ENCODE measurements around the gene RASSF7.

Gene RASSF7

GRCh38 chr11:567629-568292 is 7.0 kb downstream of the RASSF7 start:
- DNase-seq: no peak

DNA sequence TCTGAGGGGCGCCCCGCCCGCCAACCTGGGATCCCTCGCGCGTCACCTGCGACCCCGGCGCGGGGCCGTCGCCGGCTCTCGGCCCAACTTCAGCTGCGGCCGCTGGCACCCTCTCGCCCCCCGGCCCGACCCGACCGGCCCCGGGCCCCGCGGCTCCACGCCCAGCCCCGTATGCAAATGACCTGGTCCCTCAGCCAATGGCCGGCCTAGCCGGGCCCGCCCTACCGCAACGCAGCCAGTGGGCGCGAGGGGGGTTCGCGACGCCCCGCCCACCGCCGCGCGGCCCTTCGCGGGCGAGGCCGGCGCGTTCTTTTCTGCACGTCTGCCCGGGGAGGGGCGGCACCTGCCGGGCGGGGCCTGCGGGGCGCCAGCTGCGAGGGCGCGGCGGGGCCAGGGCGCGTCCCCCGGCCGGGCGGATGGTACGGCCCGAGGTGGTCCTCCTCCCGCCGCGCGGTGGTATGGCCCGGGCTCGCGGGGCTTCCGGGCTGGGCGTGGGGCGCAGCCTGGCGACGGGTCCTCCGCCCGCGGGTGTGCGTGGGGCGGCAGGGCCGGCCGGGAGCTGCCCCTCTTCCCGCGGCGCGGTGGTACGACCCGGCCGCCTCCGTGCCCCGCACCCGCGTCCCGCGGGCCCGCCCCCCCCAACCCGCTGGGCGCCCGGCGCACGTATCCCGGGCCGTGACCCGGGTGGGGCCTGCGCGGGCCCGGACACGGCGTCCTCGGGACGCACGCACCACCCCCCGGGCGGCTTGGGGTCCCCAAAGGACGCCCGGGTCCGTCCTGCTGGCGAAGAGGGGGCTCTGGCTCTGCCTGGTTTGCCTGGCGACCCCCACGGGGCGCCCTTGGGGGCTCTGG is 7.8 kb downstream of the RASSF7 start:
- peak; percentile 95 for DNase-seq

GRCh38 chr11:569158-569885 is 8.6 kb downstream of the RASSF7 start:
- DNase-seq: no peak

DNA sequence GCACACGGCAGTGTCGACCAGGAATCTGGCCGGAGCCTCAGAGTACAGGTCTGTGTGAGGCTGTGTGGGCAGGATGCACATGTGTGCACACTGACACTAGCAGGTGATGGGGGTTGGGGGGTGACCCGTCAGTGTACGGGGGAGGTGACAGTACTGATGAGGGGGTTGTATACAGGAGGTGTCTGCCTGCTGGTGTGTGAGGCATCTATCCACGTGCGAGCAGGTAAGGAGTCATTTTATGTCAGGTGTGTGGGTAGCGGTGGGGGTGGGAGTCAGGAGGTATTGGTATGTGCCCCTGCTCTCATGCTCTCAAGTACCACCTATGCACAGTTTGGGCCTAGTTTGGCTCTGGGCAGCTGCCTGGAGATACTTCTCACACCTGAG is 11.0 kb downstream of the RASSF7 start:
- no peak for DNase-seq

GRCh38 chr11:573146-573759 is 12.5 kb downstream of the RASSF7 start:
- no peak for DNase-seq

DNA sequence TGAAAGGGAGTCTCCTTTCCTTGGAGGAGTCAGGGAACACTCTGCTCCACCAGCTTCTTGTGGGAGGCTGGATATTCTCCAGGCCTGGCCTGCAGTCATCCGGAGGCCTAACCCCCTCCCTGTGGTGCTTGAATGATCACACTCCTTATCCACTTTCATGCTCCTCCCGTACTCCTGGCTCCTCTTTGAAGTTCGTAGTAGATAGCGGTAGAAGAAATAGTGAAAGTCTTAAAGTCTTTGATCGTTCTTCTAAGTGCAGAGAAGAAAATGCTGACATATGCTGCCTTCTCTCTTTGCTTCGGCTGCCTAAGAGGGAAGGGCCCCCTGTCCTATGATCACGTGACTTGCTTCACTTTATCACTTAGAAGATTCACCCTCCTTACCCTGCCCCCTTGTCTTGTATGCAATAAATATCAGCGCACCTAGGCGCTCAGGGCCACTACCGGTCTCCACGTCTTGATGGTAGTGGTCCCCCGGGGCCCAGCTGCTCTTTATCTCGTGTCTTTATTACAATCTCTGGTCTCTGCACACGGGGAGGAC is 13.3 kb downstream of the RASSF7 start:
- peak; percentile 26 for DNase-seq

DNA sequence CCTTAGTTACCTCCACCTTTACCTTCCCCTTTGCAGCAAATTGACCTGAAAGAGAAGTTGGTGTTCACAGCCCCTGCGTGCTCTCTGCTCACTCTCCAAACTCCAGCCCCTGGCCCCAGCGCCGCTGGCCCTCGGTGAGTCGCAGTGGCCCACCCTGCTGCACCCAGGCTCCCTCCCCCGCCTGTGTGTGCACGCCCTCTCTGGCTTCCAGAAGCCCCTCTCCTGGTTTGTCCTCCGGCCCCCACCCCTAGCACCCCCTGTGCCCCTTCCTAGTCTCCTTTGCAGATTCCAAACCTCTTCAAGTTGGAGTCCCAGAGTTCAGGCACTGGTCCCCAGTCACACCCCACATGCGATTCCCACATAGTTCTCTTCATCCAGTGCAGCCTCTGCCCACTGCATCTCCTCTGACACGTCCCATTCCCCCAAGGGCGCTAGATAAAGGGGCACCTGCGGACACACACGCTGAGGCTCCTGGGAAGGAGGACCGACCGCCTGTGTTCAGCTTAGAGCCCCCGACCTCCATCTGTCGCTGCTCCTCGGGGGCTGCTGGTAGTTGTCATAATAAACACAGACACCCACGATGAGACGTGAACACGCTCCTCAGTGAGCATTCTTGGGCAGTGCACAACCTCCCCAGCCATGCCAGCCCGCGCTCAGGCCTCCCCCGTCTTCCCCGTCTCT is 14.0 kb downstream of the RASSF7 start:
- no peak for DNase-seq

GRCh38 chr11:575313-575995 is 14.7 kb downstream of the RASSF7 start:
- DNase-seq: peak; percentile 93

DNA sequence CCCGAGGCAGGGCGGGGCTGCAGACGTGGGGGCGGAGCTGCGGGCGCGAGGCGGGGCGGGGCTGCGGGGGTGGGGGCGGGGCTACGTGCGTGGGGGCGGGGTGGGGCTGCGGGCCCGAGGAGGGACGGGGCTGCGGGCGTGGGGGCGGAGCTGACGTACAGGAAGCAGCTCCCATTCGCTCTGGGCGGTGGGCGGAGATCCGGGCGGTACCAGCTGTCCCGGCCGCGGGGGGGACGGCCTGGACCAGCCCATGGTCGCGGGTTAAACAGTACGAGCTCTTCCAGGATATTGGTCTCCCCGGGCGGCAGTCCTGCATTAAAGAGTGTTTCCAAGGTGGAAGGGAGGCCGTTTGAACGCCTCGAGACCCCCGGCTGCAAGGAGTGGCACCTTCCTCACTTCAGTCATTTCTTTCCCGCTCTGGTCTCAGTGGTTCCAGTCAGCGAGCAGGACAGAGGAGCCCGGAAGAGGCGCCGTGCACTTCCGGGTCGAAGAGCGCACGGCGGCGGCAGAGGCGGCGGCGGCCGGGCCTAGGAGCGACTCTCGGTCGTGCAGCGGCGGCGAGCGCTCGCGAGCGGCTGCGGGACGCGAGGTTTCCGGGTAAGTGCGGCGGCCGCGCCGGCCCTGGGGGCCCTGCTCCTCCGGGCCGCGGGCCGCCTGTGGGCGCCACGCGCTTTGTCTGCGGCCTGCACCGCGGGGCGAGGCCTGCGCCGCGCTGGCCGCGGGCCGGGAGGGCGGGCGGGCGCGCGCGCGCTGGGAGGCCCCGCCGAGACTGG is 15.4 kb downstream of the RASSF7 start, which contains the start of gene PHRF1:
PHRF1 (plus strand) TSS at position 475 of the 773 bp plus-strand sequence. CDS start 5,043 bp downstream, outside the sequence.
- DNase-seq: peak; percentile 100

GRCh38 chr11:576811-577610 is 16.2 kb downstream of the RASSF7 start:
- no peak for DNase-seq

DNA sequence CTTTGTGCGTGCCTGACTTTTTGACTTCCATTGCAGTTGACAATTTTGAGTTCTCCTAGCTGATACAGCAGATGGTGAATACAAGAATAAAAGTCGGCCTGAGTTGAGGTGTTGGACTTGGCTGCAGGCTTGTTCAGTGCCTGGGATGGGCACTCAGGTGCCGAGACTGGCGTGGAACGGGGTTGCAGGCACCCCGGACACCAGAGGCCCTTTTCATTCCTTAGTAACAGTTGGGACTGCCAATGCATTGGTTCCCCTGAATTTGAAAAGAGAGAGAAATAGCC is 16.8 kb downstream of the RASSF7 start:
- DNase-seq: no peak

DNA sequence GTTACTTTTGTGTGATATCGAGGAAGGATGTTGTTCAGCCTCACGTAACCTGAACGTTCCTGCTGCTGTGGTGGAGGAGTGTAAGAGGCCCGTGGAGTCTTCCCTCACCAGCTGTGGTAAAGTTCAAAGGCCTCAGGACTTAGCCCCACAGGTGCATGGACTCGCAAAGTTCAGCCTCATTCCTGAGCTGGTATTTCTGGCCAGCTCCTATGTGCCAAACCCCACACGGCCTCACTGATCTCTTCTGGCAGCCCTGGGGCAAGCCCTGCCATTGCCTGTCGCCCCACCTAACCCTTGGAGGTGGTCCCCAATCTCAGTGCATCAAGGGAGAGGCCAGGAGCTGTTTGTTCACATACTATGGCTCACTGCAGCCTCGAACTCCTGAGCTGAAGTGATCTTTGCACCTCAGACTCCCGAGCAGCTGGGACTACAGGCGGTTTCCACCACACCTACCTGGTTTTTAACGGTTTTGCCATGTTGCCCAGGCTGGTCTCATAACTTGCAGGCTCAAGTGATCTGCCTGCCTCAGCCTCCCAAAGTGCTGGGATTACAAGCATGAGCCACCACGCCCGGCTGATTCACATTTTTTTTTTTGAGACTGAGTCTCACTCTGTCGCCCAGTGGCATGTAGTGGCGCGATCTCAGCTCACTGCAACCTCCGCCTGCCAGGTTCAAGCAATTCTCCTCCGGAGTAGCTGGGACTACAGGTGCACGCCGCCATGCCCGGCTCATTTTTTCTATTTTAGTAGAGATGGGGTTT is 17.7 kb downstream of the RASSF7 start:
- no peak for DNase-seq

DNA sequence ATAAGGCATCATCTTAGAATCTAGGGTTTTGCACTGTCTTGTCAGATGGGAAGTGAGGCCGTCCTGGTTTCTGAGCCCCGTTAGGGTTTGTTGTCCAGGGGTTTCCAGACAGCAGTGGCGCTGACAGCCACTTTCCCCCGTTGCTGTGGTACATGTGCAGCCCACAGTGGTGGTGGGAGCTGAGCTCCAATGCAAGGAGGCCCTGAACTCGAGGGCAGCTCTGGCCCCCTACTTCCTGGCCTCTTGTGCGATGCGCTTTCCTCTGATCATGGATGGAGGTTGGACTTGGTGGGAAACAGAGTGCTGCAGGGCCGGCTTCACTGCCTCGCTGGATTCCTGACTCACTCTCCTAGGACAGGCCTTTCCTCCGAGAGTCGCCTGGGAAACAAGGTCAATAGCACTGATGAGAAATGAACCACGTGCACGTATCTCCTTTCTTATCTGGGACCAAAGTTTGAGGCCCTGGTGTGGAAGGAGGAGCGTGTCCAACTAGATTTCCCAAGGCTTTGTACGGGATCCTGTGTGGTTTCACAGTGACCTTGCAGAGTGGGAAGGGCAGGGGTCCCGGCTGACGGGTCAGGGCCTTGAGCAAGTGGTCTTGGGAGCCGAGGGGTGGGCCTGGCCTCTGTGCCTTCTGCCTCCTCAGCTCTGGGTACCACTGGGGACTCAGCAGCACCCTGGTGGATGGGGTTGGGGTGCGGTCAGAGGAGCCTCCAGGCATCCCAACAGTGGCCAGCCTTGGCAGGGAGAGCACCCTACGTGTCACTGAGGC is 19.2 kb downstream of the RASSF7 start:
- DNase-seq: no peak

DNA sequence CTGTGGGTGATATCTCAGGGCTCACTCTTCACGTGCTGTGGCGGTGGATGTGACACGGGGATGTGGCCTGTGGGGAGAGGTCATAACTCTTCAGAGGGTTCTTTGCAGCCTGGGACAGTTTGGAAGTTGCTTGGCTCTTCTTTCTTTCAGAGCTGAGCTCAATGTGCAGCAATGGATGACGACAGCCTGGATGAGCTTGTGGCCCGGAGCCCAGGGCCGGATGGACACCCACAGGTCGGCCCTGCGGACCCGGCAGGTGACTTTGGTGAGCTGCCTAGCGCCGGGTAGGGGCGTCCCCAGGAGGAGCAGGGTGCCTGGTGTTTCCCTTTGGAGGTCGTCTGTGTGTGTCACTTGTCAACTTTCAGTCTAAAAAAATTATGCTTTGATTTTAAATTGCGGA is 20.6 kb downstream of the RASSF7 start:
- DNase-seq: no peak

DNA sequence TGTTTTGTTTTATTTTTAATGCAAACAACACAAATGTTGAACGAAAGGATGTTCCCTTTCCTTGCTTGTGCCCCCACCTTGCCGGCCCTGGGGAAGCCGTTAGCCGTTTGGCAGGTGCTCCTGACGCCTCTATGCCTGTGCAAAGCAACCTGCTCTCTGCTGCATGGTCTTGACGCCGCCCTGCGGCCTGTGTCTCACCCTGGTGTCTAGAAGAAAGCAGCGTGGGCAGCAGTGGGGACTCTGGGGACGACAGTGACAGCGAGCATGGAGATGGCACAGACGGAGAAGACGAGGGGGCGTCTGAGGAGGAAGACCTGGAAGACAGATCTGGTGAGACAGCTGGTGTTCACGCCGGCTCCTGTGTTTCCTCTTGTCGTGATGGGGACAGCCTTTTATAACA is 21.0 kb downstream of the RASSF7 start:
- no peak for DNase-seq

GRCh38 chr11:584287-584686 is 23.5 kb downstream of the RASSF7 start:
- DNase-seq: no peak

DNA sequence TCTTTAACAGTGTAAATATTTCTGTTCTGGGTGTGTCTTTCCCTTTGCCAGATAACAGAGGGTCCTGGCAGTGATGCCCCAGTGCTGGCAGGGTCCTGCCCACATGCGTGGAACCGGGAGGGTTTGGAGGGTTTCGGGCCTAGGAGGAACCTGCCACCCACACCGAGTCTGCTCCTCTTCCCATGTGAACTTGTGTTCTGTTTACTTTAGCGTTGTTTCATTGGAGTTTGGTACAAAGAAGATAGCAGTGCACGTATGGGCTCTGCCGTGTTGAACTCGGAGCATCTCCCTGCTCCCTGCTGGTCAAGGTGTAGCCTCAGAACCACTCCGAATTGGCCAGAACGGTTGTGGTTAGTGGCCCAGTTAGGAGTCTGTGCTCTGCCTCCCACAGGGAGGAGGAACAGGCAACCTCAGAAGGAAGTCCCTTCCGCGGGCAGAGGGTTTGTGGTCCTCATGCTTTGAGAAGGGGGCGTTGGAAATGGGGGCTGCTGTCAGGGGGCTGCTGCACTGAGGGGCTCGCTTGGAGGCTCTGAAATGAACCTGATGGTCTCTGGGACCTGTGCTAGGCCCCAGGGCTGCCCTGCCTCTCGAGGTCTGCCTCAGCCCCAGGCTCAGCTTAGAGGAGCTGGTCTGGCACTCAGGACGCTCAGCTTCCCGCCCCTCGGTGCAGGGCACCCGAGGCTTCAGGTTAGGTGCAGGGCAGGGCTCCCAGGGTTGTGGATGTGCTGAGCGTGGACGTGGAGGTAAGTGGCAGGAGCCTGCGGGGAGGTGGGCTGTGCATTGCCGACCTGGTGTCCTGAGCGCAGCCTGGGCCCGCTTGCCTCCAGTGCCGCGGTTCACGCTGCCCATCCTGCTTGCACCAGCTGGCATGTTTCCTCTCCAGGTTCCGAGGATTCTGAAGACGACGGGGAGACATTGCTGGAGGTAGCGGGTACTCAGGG is 25.9 kb downstream of the RASSF7 start:
- DNase-seq: no peak

All from NCI-H2227 treated with DMSO at 0.1 percent for 48 hours (cell line).